ENCODE data around the gene DPH6. TPM values are rescaled to one million over a fixed set of nuclear protein-coding genes. Genes with fewer than 3 reads are reported as not detected.
"Not testable (repeated sequence)": the region's sequence is repeated elsewhere in the genome, so short reads cannot be mapped to it uniquely, and the experiment has no call there.

DPH6 gene, protein sequence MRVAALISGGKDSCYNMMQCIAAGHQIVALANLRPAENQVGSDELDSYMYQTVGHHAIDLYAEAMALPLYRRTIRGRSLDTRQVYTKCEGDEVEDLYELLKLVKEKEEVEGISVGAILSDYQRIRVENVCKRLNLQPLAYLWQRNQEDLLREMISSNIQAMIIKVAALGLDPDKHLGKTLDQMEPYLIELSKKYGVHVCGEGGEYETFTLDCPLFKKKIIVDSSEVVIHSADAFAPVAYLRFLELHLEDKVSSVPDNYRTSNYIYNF
- 11.7 and 15.1 TPM in 2 replicates for total RNA-seq (2014; rRNA removed; shearing (Covaris generic))

DNA sequence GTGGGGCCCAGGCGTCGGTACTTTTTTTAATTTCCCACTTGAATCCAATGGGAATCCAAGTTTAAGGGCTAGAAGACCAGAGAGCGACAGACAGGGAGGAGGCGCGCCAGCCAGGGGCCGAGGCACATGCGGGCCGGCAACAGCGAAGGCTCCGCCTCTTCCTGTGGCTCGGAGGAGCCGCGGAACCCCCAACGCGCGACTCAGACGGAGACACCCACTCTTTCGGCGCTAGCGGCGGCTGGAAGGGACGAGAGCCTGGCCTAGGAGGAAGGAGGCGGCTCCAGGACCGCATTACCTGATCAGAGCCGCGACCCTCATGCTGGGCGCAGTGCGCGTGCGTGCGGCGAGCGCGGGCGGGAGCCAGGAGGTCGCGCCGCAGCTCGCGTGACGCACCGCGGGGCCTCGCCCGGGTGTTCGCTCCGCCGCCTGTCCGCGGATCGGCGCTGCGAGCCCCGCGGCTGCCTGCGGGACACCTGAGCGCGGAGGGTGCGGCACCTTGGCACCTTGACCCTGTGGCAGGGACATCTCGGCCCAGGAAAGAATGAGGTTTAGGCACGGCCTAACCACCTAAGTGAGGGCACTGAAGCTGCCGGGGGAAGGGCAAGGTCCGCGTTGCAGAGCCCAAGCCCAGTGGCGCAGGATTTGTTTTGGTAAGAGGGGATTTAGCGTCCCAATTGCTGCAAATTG, at the start of gene DPH6:
Gene DPH6 (minus strand): TSS at position 342 of the 687 bp plus-strand sequence. CDS start 24 bp downstream, at position 318.
- DNase-seq = peak; percentile 78
- Histone ChIP-seq H3K4me3 (ENCODE audit: insufficient read depth, low read depth, low read length) (peak within 1 kb of the TSS; percentile 68), H3K27me3 (ENCODE audit: control insufficient read depth, insufficient read depth, low read length) (no peaks in the 10 kb centered on the region), H3K36me3 (replicated peaks; ENCODE audit: control insufficient read depth, insufficient read depth, low read length) (peaks cover 1% of the 10 kb centered on the region; the same call in 1 of the 2 replicates)

DNA sequence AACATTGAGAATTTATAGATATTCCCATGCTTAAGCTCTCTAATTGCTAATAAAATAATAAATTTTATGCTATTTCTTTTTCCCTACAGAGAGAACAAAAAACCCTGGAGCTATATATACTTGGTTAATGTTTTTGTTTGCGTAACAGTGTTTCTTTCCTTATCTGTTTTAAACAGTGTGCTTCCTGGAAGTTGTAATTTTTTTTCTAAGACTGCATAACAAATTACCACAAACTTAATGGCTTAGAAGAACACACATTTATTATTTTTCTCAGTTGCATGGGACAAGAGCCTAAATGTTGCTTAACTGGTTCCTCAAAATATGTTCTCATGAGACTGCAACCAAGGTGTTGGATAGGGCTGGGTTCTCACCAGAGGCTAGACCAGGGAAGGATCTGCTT, 49.7 kb upstream of the DPH6 start:
- no peak for DNase-seq
- H3K4me3 ChIP-seq (ENCODE audit: insufficient read depth, low read depth, low read length) = no peak overlapping the region
- H3K27me3 ChIP-seq (ENCODE audit: control insufficient read depth, insufficient read depth, low read length) = no peaks in the 10 kb centered on the region
- no peaks in the 10 kb centered on the region for H3K36me3 ChIP-seq (replicated peaks; ENCODE audit: control insufficient read depth, insufficient read depth, low read length)

GRCh38 chr15:35591987-35592386, 46.0 kb upstream of the DPH6 start:
- H3K4me3 ChIP-seq (ENCODE audit: insufficient read depth, low read depth, low read length); DNase-seq; H3K27me3 ChIP-seq (ENCODE audit: control insufficient read depth, insufficient read depth, low read length); H3K36me3 ChIP-seq (replicated peaks; ENCODE audit: control insufficient read depth, insufficient read depth, low read length): not testable (repeated sequence)

DNA sequence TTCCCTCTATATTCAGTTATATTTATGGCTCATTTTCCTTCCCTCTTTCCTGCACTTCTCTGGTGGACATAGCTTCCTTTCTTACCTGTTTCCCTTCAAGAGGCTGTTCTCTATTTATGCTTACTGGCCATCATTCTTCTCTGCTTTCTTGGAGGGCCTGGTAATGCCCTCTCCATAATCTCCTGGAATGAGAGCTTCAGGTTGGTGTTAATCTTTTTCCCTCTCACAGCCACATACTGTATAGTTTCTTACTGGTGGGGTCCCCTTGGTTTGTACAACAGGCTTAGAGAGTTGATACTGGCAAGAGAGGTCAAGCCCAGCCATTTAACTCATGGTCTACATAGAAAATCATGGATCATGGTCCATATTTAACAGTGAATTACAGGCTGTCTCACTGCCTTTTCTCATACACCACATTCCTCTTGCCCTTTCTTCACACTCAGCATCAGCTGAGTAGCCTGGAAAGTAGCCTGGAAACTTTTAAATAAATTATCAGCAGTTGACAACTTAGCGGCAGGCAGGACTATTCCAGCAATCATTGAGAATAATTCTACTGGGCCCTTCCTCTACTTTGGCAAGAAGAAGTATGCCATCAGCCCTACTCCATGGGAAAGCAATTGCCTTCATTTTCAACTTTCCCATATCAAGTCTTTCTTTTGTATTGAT, 38.0 kb upstream of the DPH6 start:
- Histone ChIP-seq H3K27me3 (ENCODE audit: control insufficient read depth, insufficient read depth, low read length) (no peaks in the 10 kb centered on the region), H3K36me3 (replicated peaks; ENCODE audit: control insufficient read depth, insufficient read depth, low read length) (no peaks in the 10 kb centered on the region), H3K4me3 (ENCODE audit: insufficient read depth, low read depth, low read length) (no peak overlapping the region)
- DNase-seq = no peak

DNA sequence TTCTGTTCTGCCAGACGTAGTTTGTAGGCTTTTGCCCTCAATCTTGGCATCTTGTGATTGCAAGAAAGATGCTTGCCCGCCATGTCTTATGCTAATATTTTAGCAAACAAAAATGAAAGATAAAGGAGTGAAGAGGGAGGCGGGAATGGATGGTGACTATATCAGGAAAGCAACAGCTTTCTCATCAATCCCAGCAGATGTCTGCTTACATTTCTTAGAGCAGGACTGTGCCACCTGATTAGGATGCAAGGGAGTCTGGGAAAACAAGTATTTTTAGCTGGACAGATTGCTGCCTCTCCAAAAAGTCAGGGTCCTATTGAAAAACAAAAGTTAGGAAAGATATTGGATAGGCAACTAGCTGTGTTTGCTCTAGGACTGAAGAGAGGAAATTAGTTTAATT, 34.6 kb upstream of the DPH6 start:
- Histone ChIP-seq H3K36me3 (replicated peaks; ENCODE audit: control insufficient read depth, insufficient read depth, low read length) (no peaks in the 10 kb centered on the region), H3K27me3 (ENCODE audit: control insufficient read depth, insufficient read depth, low read length) (no peaks in the 10 kb centered on the region), H3K4me3 (ENCODE audit: insufficient read depth, low read depth, low read length) (no peak overlapping the region)
- no peak for DNase-seq

- Histone ChIP-seq H3K4me3 (ENCODE audit: insufficient read depth, low read depth, low read length) (no peak overlapping the region), H3K27me3 (ENCODE audit: control insufficient read depth, insufficient read depth, low read length) (no peaks in the 10 kb centered on the region), H3K36me3 (replicated peaks; ENCODE audit: control insufficient read depth, insufficient read depth, low read length) (no peaks in the 10 kb centered on the region)
- no peak for DNase-seq
Measured at GRCh38 chr15:35567392-35567791, 21.4 kb upstream of the DPH6 start.

- DNase-seq = no peak
- H3K27me3 ChIP-seq (ENCODE audit: control insufficient read depth, insufficient read depth, low read length) = no peaks in the 10 kb centered on the region
- H3K4me3 ChIP-seq (ENCODE audit: insufficient read depth, low read depth, low read length) = no peak overlapping the region
- no peaks in the 10 kb centered on the region for H3K36me3 ChIP-seq (replicated peaks; ENCODE audit: control insufficient read depth, insufficient read depth, low read length)
Measured at GRCh38 chr15:35566991-35567390, 21.0 kb upstream of the DPH6 start.

DNA sequence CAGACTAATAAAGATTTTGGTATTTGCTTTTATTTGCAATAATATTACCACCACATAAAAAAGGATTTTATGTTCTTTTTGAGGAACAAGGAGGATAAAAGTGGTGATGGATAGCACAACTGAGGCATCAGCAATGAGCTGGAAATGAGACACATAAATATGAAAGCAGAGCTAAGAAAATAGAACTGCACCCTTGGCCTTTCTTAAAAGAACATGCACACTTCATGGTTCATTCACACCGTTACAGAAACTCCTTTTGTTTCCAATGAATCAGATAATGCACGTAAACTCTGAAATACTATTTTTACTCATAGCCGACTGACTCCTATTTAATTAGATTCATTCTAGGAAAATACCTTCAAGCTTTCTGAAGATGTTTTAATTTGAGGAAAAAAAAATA, 19.9 kb upstream of the DPH6 start:
- Histone ChIP-seq H3K27me3 (ENCODE audit: control insufficient read depth, insufficient read depth, low read length) (no peaks in the 10 kb centered on the region), H3K4me3 (ENCODE audit: insufficient read depth, low read depth, low read length) (no peak overlapping the region), H3K36me3 (replicated peaks; ENCODE audit: control insufficient read depth, insufficient read depth, low read length) (no peaks in the 10 kb centered on the region)
- no peak for DNase-seq

- DNase-seq = no peak
- H3K4me3 ChIP-seq (ENCODE audit: insufficient read depth, low read depth, low read length) = no peak overlapping the region
- H3K36me3 ChIP-seq (replicated peaks; ENCODE audit: control insufficient read depth, insufficient read depth, low read length) = no peaks in the 10 kb centered on the region
Measured at GRCh38 chr15:35562641-35563040, 16.7 kb upstream of the DPH6 start.

DNA sequence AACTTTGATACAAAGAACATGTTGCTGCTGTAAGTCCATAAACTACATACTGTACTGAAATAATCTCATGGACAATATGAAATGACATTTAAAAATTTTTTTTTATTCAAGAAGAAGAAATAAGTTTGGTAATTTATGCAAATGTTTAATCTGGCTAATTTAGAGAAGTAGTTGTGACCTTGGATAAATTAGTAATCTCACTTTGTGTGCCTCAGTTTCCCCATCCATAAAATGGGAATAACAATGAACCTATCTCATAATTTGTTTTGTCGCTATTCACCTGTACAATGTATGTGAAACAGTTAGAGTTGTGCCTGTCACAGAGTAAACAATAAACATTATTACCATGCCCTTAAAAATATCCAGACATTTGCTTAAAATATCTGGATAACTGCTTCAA, 15.3 kb upstream of the DPH6 start:
- Histone ChIP-seq H3K27me3 (ENCODE audit: control insufficient read depth, insufficient read depth, low read length) (no peaks in the 10 kb centered on the region), H3K36me3 (replicated peaks; ENCODE audit: control insufficient read depth, insufficient read depth, low read length) (no peaks in the 10 kb centered on the region), H3K4me3 (ENCODE audit: insufficient read depth, low read depth, low read length) (no peak overlapping the region)
- DNase-seq = no peak

More at GRCh38 chr15:35562641-35563040, 16.7 kb upstream of the DPH6 start:
- H3K27me3 ChIP-seq (ENCODE audit: control insufficient read depth, insufficient read depth, low read length) = no peaks in the 10 kb centered on the region

- Histone ChIP-seq H3K36me3 (replicated peaks; ENCODE audit: control insufficient read depth, insufficient read depth, low read length) (no peaks in the 10 kb centered on the region), H3K27me3 (ENCODE audit: control insufficient read depth, insufficient read depth, low read length) (no peaks in the 10 kb centered on the region), H3K4me3 (ENCODE audit: insufficient read depth, low read depth, low read length) (no peak overlapping the region)
- no peak for DNase-seq
Measured at GRCh38 chr15:35560870-35561269, 14.9 kb upstream of the DPH6 start.

DNA sequence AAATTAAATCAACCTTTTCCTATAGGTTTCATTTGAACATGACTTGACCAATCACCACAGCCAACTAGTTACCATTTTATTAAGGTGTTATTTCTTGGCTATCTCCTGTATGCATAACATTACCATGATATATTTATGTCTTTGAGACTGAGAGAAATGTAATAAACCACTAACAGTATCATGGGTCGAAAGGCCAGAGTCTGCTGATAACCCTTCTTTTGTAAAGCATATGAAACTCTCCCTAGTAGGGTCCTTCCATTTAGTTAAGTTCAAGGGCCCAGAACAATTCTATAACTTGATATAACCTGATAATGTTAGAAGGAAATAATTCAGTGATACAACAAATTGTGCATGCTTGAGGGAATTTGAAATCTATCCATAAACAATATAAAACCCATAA, 14.3 kb upstream of the DPH6 start:
- Histone ChIP-seq H3K4me3 (ENCODE audit: insufficient read depth, low read depth, low read length) (no peak overlapping the region), H3K27me3 (ENCODE audit: control insufficient read depth, insufficient read depth, low read length) (no peaks in the 10 kb centered on the region), H3K36me3 (replicated peaks; ENCODE audit: control insufficient read depth, insufficient read depth, low read length) (no peaks in the 10 kb centered on the region)
- no peak for DNase-seq

DNA sequence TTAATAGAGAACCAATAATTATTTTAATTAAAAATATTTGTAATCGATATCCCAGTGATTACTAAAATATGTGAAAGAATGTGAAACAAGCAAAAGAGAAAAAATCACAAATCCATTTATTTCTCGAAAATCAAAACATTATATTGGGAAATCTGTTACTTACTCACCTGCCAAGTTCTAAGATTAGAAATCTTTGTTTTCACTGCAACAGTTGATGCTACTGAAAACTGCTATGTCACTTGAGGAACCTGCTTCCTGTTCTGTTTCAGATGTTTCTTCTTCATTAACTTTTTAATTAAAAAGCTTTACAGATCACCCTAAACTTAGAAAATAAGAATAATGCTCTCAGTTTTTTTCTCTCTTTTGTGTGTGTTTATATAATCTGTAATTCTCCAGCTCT, 13.7 kb upstream of the DPH6 start:
- DNase-seq = no peak
- Histone ChIP-seq H3K4me3 (ENCODE audit: insufficient read depth, low read depth, low read length) (no peak overlapping the region), H3K27me3 (ENCODE audit: control insufficient read depth, insufficient read depth, low read length) (no peaks in the 10 kb centered on the region), H3K36me3 (replicated peaks; ENCODE audit: control insufficient read depth, insufficient read depth, low read length) (no peaks in the 10 kb centered on the region)

- no peak for DNase-seq
- no peak overlapping the region for H3K4me3 ChIP-seq (ENCODE audit: insufficient read depth, low read depth, low read length)
- no peaks in the 10 kb centered on the region for H3K27me3 ChIP-seq (ENCODE audit: control insufficient read depth, insufficient read depth, low read length)
- H3K36me3 ChIP-seq (replicated peaks; ENCODE audit: control insufficient read depth, insufficient read depth, low read length) = no peaks in the 10 kb centered on the region
Measured at GRCh38 chr15:35557544-35557943, 11.6 kb upstream of the DPH6 start.

- H3K4me3 ChIP-seq (ENCODE audit: insufficient read depth, low read depth, low read length) = no peak overlapping the region
- DNase-seq = no peak
- H3K36me3 ChIP-seq (replicated peaks; ENCODE audit: control insufficient read depth, insufficient read depth, low read length) = no peaks in the 10 kb centered on the region
- no peaks in the 10 kb centered on the region for H3K27me3 ChIP-seq (ENCODE audit: control insufficient read depth, insufficient read depth, low read length)
Measured at GRCh38 chr15:35557012-35557411, 11.0 kb upstream of the DPH6 start.
